ENCODE results near the gene HOXA5. TPM values are rescaled to one million over a fixed set of nuclear protein-coding genes. Genes with fewer than 3 reads are reported as not detected.

The HOXA5 gene
- total RNA-seq, 2 experiments from 2014 or later, result 3.4 to 7.4 TPM

- Histone ChIP-seq H2AFZ (ENCODE audit: low read length) (no peak overlapping the region), H3K4me3 (ENCODE audit: low read depth, low read length, poor library complexity, severe bottlenecking) (no peak overlapping the region), H4K20me1 (ENCODE audit: insufficient read depth, low read length) (no peaks in the 10 kb centered on the region), H3K36me3 (ENCODE audit: insufficient read depth, low read length) (no peaks in the 10 kb centered on the region), H3K4me2 (ENCODE audit: low read length) (no peak overlapping the region), H3K9me3 (ENCODE audit: low read length) (no peaks in the 10 kb centered on the region), H3K79me2 (ENCODE audit: insufficient read depth, low read depth, low read length) (no peaks in the 10 kb centered on the region), H3K27ac (ENCODE audit: low read depth, low read length, poor library complexity, severe bottlenecking) (no peak overlapping the region), H3K9me2 (ENCODE audit: insufficient read depth, low read length) (no peaks in the 10 kb centered on the region), H3K4me1 (ENCODE audit: insufficient read depth, low read length, poor library complexity, severe bottlenecking) (no peaks in the 10 kb centered on the region)
- POLR2A ChIA-PET, result no interaction called here
- no TSS peak for BruUV-seq (replicated peaks)
- CTCF ChIA-PET (ENCODE audit: unreplicated experiment), result no interaction called here
- intact Hi-C loops (cut with micrococcal nuclease; ENCODE audit: unreplicated experiment), result no loop called here
- DNase-seq (ENCODE audit: low spot score), result no peak
- TF ChIP-seq, protein P1, sequence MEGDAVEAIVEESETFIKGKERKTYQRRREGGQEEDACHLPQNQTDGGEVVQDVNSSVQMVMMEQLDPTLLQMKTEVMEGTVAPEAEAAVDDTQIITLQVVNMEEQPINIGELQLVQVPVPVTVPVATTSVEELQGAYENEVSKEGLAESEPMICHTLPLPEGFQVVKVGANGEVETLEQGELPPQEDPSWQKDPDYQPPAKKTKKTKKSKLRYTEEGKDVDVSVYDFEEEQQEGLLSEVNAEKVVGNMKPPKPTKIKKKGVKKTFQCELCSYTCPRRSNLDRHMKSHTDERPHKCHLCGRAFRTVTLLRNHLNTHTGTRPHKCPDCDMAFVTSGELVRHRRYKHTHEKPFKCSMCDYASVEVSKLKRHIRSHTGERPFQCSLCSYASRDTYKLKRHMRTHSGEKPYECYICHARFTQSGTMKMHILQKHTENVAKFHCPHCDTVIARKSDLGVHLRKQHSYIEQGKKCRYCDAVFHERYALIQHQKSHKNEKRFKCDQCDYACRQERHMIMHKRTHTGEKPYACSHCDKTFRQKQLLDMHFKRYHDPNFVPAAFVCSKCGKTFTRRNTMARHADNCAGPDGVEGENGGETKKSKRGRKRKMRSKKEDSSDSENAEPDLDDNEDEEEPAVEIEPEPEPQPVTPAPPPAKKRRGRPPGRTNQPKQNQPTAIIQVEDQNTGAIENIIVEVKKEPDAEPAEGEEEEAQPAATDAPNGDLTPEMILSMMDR (conservative IDR thresholded peaks at IDR 0.05; ENCODE audit: low read length), result no peak
- TF ChIP-seq EZH2phosphoT487 (IDR thresholded peaks at IDR 0.05; ENCODE audit: borderline replicate concordance, low read depth, low read length), result no peak
These were observed 24.9 kb downstream of the HOXA5 start for GRCh38 chr7:27118580-27118979.

DNA sequence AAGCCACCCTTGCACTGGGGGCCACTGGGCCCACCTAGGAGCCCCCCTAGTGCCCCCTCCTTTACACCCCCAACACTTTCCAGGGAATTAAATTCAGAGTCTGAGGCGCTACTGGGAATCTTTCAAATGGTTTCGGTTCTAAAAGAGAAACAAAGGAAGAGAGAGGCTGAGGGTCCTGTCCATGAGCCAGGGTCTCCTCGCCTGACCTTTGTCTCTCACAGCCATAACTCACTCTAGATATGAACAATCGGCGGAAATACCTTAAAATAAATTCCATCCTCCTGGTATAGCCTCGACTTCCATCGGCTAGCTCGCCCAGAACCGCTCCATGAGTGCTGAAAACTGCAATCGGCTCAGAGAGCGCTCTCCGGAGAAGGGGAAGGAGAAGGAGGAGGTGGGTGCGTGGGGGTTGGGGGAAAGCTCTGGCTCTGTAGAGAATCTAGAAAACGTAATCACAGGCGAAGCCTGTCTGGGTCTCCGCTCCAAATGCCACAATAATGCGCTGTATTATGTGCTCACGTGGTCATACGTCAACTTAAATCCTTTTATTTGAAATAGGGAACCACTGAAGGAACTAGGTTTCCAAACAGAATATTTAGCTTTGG lies 25.5 kb downstream of the HOXA5 start:
- no peak overlapping the region for H3K4me2 ChIP-seq (ENCODE audit: low read length)
- H3K4me1 ChIP-seq (ENCODE audit: insufficient read depth, low read length, poor library complexity, severe bottlenecking), result no peaks in the 10 kb centered on the region
- intact Hi-C loops (cut with micrococcal nuclease; ENCODE audit: unreplicated experiment), result no loop called here
- H2AFZ ChIP-seq (ENCODE audit: low read length), result no peak overlapping the region
- no peaks in the 10 kb centered on the region for H3K79me2 ChIP-seq (ENCODE audit: insufficient read depth, low read depth, low read length)
- H3K36me3 ChIP-seq (ENCODE audit: insufficient read depth, low read length), result no peaks in the 10 kb centered on the region
- no peak for DNase-seq (ENCODE audit: low spot score)
- H4K20me1 ChIP-seq (ENCODE audit: insufficient read depth, low read length), result no peaks in the 10 kb centered on the region
- ChIA-PET POLR2A (no interaction called here), CTCF (ENCODE audit: unreplicated experiment) (no interaction called here)
- H3K4me3 ChIP-seq (ENCODE audit: low read depth, low read length, poor library complexity, severe bottlenecking), result no peak overlapping the region
- no peaks in the 10 kb centered on the region for H3K9me3 ChIP-seq (ENCODE audit: low read length)
- TF ChIP-seq EZH2phosphoT487 (IDR thresholded peaks at IDR 0.05; ENCODE audit: borderline replicate concordance, low read depth, low read length), result no peak
- TF ChIP-seq, protein P1 (conservative IDR thresholded peaks at IDR 0.05; ENCODE audit: low read length), result no peak
- no TSS peak for BruUV-seq (replicated peaks)
- H3K27ac ChIP-seq (ENCODE audit: low read depth, low read length, poor library complexity, severe bottlenecking), result no peak overlapping the region
- H3K9me2 ChIP-seq (ENCODE audit: insufficient read depth, low read length), result no peaks in the 10 kb centered on the region

DNA sequence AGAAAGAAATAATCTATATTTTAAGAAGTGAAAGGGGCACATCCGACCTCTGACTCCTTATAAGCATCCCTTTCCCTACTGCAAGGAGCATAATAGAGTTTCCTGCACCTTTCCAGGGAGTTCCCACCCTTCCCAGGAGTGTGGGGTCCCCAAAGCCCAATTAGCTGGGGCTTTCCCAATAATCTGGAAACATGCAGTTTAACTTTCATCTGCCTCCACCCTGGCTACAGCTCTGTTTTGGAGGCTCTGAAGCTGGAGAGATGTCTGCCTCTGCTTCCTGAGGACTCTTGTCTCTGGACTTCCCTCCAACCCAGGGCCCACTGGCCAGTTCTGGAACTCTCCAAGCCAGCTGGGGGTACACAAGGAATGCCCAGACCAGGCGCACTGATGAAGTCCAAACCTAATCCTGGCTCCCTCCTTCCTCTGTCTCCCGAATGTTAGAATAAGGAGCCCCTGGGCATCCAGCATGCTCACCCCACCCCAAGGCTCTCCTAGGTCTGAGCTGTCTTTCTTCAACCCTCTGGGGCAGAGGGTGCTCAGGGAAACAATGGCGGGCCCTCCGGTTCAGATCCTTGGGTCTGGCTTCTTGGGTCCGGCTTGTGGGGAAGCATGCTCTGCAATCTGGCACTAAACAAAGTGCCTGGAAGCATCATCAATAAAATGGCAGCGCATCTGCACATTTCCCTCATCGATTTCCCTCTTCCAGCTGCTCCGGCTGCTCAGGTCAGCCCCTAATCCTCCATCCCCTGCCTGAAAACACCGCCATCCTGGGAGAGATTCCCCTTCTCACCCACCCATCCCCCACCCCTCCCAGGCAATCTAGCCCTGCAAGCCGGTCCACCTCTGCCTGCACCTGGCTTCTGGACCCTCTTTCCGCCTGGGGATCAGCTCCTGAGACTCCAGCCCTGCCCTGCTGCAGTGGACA lies 26.3 kb downstream of the HOXA5 start:
- no peak for DNase-seq (ENCODE audit: low spot score)
- Histone ChIP-seq H3K79me2 (ENCODE audit: insufficient read depth, low read depth, low read length) (no peaks in the 10 kb centered on the region), H3K9me2 (ENCODE audit: insufficient read depth, low read length) (no peaks in the 10 kb centered on the region), H3K9me3 (ENCODE audit: low read length) (no peaks in the 10 kb centered on the region), H3K4me1 (ENCODE audit: insufficient read depth, low read length, poor library complexity, severe bottlenecking) (no peaks in the 10 kb centered on the region), H3K27ac (ENCODE audit: low read depth, low read length, poor library complexity, severe bottlenecking) (no peak overlapping the region), H3K4me3 (ENCODE audit: low read depth, low read length, poor library complexity, severe bottlenecking) (no peak overlapping the region), H3K4me2 (ENCODE audit: low read length) (no peak overlapping the region), H2AFZ (ENCODE audit: low read length) (no peak overlapping the region), H3K36me3 (ENCODE audit: insufficient read depth, low read length) (no peaks in the 10 kb centered on the region), H4K20me1 (ENCODE audit: insufficient read depth, low read length) (no peaks in the 10 kb centered on the region)
- POLR2A ChIA-PET, result no interaction called here
- TF ChIP-seq, protein P1 (conservative IDR thresholded peaks at IDR 0.05; ENCODE audit: low read length), result no peak
- TF ChIP-seq EZH2phosphoT487 (IDR thresholded peaks at IDR 0.05; ENCODE audit: borderline replicate concordance, low read depth, low read length), result no peak
- BruUV-seq (replicated peaks), result no TSS peak
- CTCF ChIA-PET (ENCODE audit: unreplicated experiment), result no interaction called here
- intact Hi-C loops (cut with micrococcal nuclease; ENCODE audit: unreplicated experiment), result no loop called here

Measured in OCI-LY7 (cell line).